Type B pancreatic cell (in vitro differentiated cells): ENCODE data around the gene KHDRBS2. TPM values are rescaled to one million over a fixed set of nuclear protein-coding genes. Genes with fewer than 3 reads are reported as not detected.

Experiments
- DNase-seq: peaks from one replicate; pipeline ENCODE4 v3.0.0; 2021; ENCODE audit warnings: mixed read lengths; ENCODE audit not compliant: unreplicated experiment; ENCODE audit errors: extremely low spot score
- H3K27ac Mint-ChIP-seq: 2 replicates; pipeline ENCODE4 v1.8.0; 2021; ENCODE audit warnings: mild to moderate bottlenecking, mixed read lengths
- H3K27me3 Mint-ChIP-seq: 2 replicates; pipeline ENCODE4 v1.8.0; 2021; ENCODE audit warnings: mixed read lengths
- H3K36me3 Mint-ChIP-seq: 2 replicates; pipeline ENCODE4 v1.8.0; 2021; ENCODE audit warnings: mixed read lengths
- H3K4me1 Mint-ChIP-seq: one replicate; pipeline ENCODE4 v1.8.0; 2021; ENCODE audit warnings: mixed read lengths; ENCODE audit not compliant: unreplicated experiment
- H3K4me3 Mint-ChIP-seq: 2 replicates; pipeline ENCODE4 v1.8.0; 2021; ENCODE audit warnings: mild to moderate bottlenecking, mixed read lengths
- H3K9me3 Mint-ChIP-seq: 2 replicates; pipeline ENCODE4 v1.8.0; 2021; ENCODE audit warnings: mixed read lengths
- total RNA-seq: library from RNA; stranded (reverse); gene quantifications from 2 replicates; pipeline ENCODE4 v1.2.1, GENCODE V29; 2021; ENCODE audit warnings: low replicate concordance
- TF ChIP-seq, protein P1 (sequence below): fragments of 200-600 bp; sonication (generic); conservative IDR thresholded peaks from 2 replicates; pipeline ENCODE4 v1.5.0; 2021; ENCODE audit warnings: antibody characterized with exemption, mild to moderate bottlenecking

The KHDRBS2 gene
- total RNA-seq, 1 donor from 2014 or later: 3.5 TPM

GRCh38 chr6:61869632-61870400, 416.2 kb downstream of the KHDRBS2 start:
- Mint-ChIP-seq H3K4me1 (no peaks in the 10 kb centered on the region), H3K27ac (no peak overlapping the region), H3K36me3 (peaks cover 7% of the 10 kb centered on the region), H3K27me3 (no peaks in the 10 kb centered on the region), H3K4me3 (no peak overlapping the region), H3K9me3 (peaks cover 5% of the 10 kb centered on the region)
- DNase-seq: no peak
- TF ChIP-seq, protein P1, sequence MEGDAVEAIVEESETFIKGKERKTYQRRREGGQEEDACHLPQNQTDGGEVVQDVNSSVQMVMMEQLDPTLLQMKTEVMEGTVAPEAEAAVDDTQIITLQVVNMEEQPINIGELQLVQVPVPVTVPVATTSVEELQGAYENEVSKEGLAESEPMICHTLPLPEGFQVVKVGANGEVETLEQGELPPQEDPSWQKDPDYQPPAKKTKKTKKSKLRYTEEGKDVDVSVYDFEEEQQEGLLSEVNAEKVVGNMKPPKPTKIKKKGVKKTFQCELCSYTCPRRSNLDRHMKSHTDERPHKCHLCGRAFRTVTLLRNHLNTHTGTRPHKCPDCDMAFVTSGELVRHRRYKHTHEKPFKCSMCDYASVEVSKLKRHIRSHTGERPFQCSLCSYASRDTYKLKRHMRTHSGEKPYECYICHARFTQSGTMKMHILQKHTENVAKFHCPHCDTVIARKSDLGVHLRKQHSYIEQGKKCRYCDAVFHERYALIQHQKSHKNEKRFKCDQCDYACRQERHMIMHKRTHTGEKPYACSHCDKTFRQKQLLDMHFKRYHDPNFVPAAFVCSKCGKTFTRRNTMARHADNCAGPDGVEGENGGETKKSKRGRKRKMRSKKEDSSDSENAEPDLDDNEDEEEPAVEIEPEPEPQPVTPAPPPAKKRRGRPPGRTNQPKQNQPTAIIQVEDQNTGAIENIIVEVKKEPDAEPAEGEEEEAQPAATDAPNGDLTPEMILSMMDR: no peak

GRCh38 chr6:61868507-61869080, 417.4 kb downstream of the KHDRBS2 start:
- no peak for DNase-seq
- H3K36me3 Mint-ChIP-seq: peaks cover 7% of the 10 kb centered on the region
- H3K4me1 Mint-ChIP-seq: no peaks in the 10 kb centered on the region
- no peaks in the 10 kb centered on the region for H3K27me3 Mint-ChIP-seq
- no peak overlapping the region for H3K4me3 Mint-ChIP-seq
- H3K9me3 Mint-ChIP-seq: peaks cover 10% of the 10 kb centered on the region
- TF ChIP-seq, protein P1: no peak
- H3K27ac Mint-ChIP-seq: no peak overlapping the region

DNA sequence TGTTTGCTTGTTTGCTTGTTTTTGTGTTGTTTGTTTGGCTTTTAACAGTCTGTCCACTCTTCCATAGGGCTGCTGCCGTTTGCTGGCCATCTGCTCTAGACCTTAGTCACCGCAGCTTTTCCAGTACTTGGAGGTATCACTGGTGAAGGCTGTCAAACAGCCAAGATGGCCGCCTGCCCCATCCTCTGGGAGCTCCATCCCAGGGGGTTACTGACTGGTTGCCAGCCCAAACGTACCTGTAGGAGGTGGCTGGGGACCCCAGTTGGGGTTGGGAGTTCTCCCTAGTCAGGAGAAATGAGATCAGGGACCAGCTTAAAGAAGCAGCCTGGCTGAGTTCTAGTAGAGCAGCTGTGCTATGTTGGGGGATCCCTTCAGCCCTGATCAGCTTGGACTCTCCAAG, 418.4 kb downstream of the KHDRBS2 start:
- H3K27ac Mint-ChIP-seq: no peak overlapping the region
- peaks cover 7% of the 10 kb centered on the region for H3K36me3 Mint-ChIP-seq
- TF ChIP-seq, protein P1: no peak
- DNase-seq: no peak
- H3K4me1 Mint-ChIP-seq: no peaks in the 10 kb centered on the region
- no peaks in the 10 kb centered on the region for H3K27me3 Mint-ChIP-seq
- peaks cover 11% of the 10 kb centered on the region for H3K9me3 Mint-ChIP-seq
- no peak overlapping the region for H3K4me3 Mint-ChIP-seq

DNA sequence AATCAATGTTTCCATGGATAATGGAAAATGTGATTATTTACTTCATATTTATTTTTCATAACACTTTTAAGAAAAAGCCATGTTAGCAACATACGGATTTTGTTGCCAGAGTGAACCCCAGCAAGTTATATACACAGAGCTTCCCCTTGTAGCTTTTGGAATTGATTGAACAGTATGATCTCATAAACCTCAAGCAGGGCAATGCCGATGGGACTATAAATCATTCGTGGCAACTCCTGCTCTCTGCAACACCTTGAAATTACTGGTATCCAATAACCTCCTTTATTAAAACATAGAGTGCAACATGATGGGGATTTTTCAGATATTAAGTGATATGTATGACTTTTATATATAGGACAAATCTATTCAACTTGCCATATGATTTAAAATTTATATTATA, 428.5 kb downstream of the KHDRBS2 start:
- peaks cover 5% of the 10 kb centered on the region for H3K9me3 Mint-ChIP-seq

DNA sequence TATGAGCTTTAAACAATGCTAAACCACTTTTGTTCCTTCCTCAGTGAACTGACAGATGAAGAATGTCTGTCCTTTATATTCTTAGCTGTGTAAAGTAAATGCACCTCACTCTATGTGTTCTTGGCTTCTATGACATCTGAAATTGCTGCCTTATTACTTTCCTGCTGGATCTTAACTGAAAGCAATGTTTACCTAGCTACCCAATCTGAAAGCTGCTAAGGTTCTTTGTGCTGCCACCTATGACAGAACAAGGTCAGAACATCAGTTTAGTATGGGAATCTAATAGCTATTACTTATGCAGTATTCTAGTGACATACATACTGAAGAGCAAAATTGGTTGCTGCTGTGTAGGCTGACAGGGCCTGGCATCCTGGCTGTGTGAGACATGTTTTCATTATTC, 444.1 kb downstream of the KHDRBS2 start:
- no peak for DNase-seq
- no peaks in the 10 kb centered on the region for H3K36me3 Mint-ChIP-seq

More for the DNA sequence above, 428.5 kb downstream of the KHDRBS2 start:
- H3K27me3 Mint-ChIP-seq: peaks cover 4% of the 10 kb centered on the region
- no peak for DNase-seq
- no peak overlapping the region for H3K27ac Mint-ChIP-seq
- TF ChIP-seq, protein P1: no peak
- no peak overlapping the region for H3K4me3 Mint-ChIP-seq
- no peaks in the 10 kb centered on the region for H3K4me1 Mint-ChIP-seq
- no peaks in the 10 kb centered on the region for H3K36me3 Mint-ChIP-seq

More for the DNA sequence above, 444.1 kb downstream of the KHDRBS2 start:
- TF ChIP-seq, protein P1: no peak
- H3K4me3 Mint-ChIP-seq: no peak overlapping the region
- no peak overlapping the region for H3K27ac Mint-ChIP-seq
- no peaks in the 10 kb centered on the region for H3K27me3 Mint-ChIP-seq
- H3K4me1 Mint-ChIP-seq: peaks cover 8% of the 10 kb centered on the region
- H3K9me3 Mint-ChIP-seq: no peaks in the 10 kb centered on the region
